Activated CD4-positive, alpha-beta T cell treated with anti-CD3 and anti-CD28 coated beads, Interleukin-2, Interleukin-6, amounts not matched to agents 100 ng/mL and 50 ng/mL, durations not matched to agents 16 hours and 8 hours (primary cell): Measurements from ENCODE around the gene KCNJ5.

Experiments used
- DNase-seq: peaks from one replicate; pipeline ENCODE4 v3.0.0-alpha.2; 2020

The KCNJ5 gene

GRCh38 chr11:128872094-128872493 lies 19.1 kb upstream of the KCNJ5 start:
- no peak for DNase-seq

GRCh38 chr11:128872594-128872993 lies 18.6 kb upstream of the KCNJ5 start:
- DNase-seq, result no peak

- no peak for DNase-seq
These were observed 16.7 kb upstream of the KCNJ5 start for GRCh38 chr11:128874427-128874826.

- no peak for DNase-seq
These were observed 15.0 kb upstream of the KCNJ5 start for GRCh38 chr11:128876133-128876650.

- DNase-seq, result no peak
These were observed 13.4 kb upstream of the KCNJ5 start for GRCh38 chr11:128877726-128878125.

GRCh38 chr11:128878455-128878854 lies 12.7 kb upstream of the KCNJ5 start:
- no peak for DNase-seq

GRCh38 chr11:128879817-128880216 lies 11.3 kb upstream of the KCNJ5 start:
- DNase-seq, result no peak

GRCh38 chr11:128881221-128881620 lies 9.9 kb upstream of the KCNJ5 start:
- DNase-seq, result no peak

- no peak for DNase-seq
These were observed 8.7 kb upstream of the KCNJ5 start for GRCh38 chr11:128882451-128882850.

- no peak for DNase-seq
These were observed 7.1 kb upstream of the KCNJ5 start for GRCh38 chr11:128884054-128884453.

GRCh38 chr11:128884703-128885338 lies 6.3 kb upstream of the KCNJ5 start:
- peak; percentile 82 for DNase-seq

- DNase-seq, result no peak
These were observed 4.6 kb upstream of the KCNJ5 start for GRCh38 chr11:128886406-128887124.

GRCh38 chr11:128888034-128888985 lies 2.8 kb upstream of the KCNJ5 start:
- DNase-seq, result no peak

GRCh38 chr11:128889657-128890213 lies 1.4 kb upstream of the KCNJ5 start:
- no peak for DNase-seq

GRCh38 chr11:128890216-128890542 lies 977 bp upstream of the KCNJ5 start:
- no peak for DNase-seq

- no peak for DNase-seq
These were observed 800 bp downstream of the KCNJ5 start for GRCh38 chr11:128891913-128892398.

- no peak for DNase-seq
These were observed 1.9 kb downstream of the KCNJ5 start for GRCh38 chr11:128892866-128893565.

GRCh38 chr11:128893578-128894285 lies 2.6 kb downstream of the KCNJ5 start:
- no peak for DNase-seq

GRCh38 chr11:128894286-128894681 lies 3.1 kb downstream of the KCNJ5 start:
- no peak for DNase-seq

GRCh38 chr11:128894685-128895084 lies 3.5 kb downstream of the KCNJ5 start:
- DNase-seq, result no peak

GRCh38 chr11:128895526-128895925 lies 4.4 kb downstream of the KCNJ5 start:
- DNase-seq, result no peak

GRCh38 chr11:128896356-128896755 lies 5.2 kb downstream of the KCNJ5 start:
- no peak for DNase-seq
